ENCODE results near the gene CD300LF.

- TF ChIP-seq CTCF (IDR thresholded peaks at IDR 0.05; ENCODE audit: insufficient read depth, low read length, poor library complexity, severe bottlenecking) (no peak), EZH2phosphoT487 (conservative IDR thresholded peaks at IDR 0.05; ENCODE audit: low read length) (no peak)
Measured at GRCh38 chr17:74755533-74755932, 42.8 kb upstream of the CD300LF start.

Measured in SU-DHL-6 (cell line).